HG03432 (cell line): ENCODE measurements around the gene NANOGP8.

Experiments used
- ATAC-seq: cut with Tn5 transposase; IDR thresholded peaks from one replicate; pipeline ENCODE4 v1.9.1; 2021; ENCODE audit warnings: mild to moderate bottlenecking, moderate library complexity; ENCODE audit not compliant: unreplicated experiment

The NANOGP8 gene

GRCh38 chr15:35061825-35062737 is 23.0 kb downstream of the NANOGP8 start:
- ATAC-seq = peak; percentile 76

GRCh38 chr15:35061161-35061824 is 23.8 kb downstream of the NANOGP8 start:
- ATAC-seq = no peak

- no peak for ATAC-seq
Measured at GRCh38 chr15:35060591-35060990, 24.5 kb downstream of the NANOGP8 start.

GRCh38 chr15:35058534-35059054 is 26.5 kb downstream of the NANOGP8 start:
- peak; percentile 41 for ATAC-seq

GRCh38 chr15:35055416-35056105 is 29.5 kb downstream of the NANOGP8 start:
- ATAC-seq = no peak

GRCh38 chr15:35054380-35054779 is 30.7 kb downstream of the NANOGP8 start:
- no peak for ATAC-seq

- ATAC-seq = no peak
Measured at GRCh38 chr15:35047996-35048395, 37.1 kb downstream of the NANOGP8 start.

GRCh38 chr15:35047528-35047927 is 37.6 kb downstream of the NANOGP8 start:
- ATAC-seq = no peak

GRCh38 chr15:35043373-35044095 is 41.6 kb downstream of the NANOGP8 start:
- ATAC-seq = no peak

- no peak for ATAC-seq
Measured at GRCh38 chr15:35040339-35041255, 44.5 kb downstream of the NANOGP8 start.

- no peak for ATAC-seq
Measured at GRCh38 chr15:35038626-35039451, 46.3 kb downstream of the NANOGP8 start.
